ENCODE results near the gene MAGEA9.

DNA sequence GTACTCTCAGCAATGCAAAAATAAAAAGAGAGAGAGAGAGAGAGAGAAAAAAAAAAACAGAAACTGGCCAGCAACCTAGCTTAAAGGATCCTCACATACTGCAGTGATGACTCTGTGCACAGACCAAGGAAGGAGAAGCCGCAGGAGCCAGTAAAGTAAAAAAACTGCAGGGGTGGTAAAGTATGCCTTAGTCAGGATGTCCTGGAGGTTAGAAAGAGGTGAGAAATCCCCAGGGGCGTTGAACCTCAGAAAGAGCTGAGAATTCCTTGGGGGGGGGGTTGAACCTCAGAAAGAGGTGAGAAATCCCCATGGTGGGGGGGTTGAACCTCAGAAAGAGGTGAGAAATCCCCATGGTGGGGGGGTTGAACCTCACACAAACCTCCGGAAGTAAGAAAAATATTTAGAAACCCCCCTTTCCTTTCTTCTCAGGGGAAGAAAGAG lies 48.0 kb downstream of the MAGEA9 start:
- TF ChIP-seq, protein P1, sequence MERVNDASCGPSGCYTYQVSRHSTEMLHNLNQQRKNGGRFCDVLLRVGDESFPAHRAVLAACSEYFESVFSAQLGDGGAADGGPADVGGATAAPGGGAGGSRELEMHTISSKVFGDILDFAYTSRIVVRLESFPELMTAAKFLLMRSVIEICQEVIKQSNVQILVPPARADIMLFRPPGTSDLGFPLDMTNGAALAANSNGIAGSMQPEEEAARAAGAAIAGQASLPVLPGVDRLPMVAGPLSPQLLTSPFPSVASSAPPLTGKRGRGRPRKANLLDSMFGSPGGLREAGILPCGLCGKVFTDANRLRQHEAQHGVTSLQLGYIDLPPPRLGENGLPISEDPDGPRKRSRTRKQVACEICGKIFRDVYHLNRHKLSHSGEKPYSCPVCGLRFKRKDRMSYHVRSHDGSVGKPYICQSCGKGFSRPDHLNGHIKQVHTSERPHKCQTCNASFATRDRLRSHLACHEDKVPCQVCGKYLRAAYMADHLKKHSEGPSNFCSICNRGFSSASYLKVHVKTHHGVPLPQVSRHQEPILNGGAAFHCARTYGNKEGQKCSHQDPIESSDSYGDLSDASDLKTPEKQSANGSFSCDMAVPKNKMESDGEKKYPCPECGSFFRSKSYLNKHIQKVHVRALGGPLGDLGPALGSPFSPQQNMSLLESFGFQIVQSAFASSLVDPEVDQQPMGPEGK (CRISPR knock-in tag; IDR thresholded peaks at IDR 0.05; ENCODE audit: borderline replicate concordance), result no peak
- TF ChIP-seq TCF4 (CRISPR knock-in tag; IDR thresholded peaks at IDR 0.05; ENCODE audit: borderline replicate concordance) (no peak), GLIS3 (CRISPR knock-in tag; IDR thresholded peaks at IDR 0.05) (no peak), ZFP30 (CRISPR knock-in tag; IDR thresholded peaks at IDR 0.05) (no peak), ZNF70 (CRISPR knock-in tag; IDR thresholded peaks at IDR 0.05) (no peak)
- TF ChIP-seq, protein P2, sequence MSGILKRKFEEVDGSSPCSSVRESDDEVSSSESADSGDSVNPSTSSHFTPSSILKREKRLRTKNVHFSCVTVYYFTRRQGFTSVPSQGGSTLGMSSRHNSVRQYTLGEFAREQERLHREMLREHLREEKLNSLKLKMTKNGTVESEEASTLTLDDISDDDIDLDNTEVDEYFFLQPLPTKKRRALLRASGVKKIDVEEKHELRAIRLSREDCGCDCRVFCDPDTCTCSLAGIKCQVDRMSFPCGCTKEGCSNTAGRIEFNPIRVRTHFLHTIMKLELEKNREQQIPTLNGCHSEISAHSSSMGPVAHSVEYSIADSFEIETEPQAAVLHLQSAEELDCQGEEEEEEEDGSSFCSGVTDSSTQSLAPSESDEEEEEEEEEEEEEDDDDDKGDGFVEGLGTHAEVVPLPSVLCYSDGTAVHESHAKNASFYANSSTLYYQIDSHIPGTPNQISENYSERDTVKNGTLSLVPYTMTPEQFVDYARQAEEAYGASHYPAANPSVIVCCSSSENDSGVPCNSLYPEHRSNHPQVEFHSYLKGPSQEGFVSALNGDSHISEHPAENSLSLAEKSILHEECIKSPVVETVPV (CRISPR knock-in tag; IDR thresholded peaks at IDR 0.05), result no peak
- TF ChIP-seq, protein P3, sequence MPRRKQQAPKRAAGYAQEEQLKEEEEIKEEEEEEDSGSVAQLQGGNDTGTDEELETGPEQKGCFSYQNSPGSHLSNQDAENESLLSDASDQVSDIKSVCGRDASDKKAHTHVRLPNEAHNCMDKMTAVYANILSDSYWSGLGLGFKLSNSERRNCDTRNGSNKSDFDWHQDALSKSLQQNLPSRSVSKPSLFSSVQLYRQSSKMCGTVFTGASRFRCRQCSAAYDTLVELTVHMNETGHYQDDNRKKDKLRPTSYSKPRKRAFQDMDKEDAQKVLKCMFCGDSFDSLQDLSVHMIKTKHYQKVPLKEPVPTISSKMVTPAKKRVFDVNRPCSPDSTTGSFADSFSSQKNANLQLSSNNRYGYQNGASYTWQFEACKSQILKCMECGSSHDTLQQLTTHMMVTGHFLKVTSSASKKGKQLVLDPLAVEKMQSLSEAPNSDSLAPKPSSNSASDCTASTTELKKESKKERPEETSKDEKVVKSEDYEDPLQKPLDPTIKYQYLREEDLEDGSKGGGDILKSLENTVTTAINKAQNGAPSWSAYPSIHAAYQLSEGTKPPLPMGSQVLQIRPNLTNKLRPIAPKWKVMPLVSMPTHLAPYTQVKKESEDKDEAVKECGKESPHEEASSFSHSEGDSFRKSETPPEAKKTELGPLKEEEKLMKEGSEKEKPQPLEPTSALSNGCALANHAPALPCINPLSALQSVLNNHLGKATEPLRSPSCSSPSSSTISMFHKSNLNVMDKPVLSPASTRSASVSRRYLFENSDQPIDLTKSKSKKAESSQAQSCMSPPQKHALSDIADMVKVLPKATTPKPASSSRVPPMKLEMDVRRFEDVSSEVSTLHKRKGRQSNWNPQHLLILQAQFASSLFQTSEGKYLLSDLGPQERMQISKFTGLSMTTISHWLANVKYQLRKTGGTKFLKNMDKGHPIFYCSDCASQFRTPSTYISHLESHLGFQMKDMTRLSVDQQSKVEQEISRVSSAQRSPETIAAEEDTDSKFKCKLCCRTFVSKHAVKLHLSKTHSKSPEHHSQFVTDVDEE (CRISPR knock-in tag; IDR thresholded peaks at IDR 0.05), result no peak
